NT2/D1 (cell line): Measurements from ENCODE around the gene HTR3B.
"Not testable (repeated sequence)": the region's sequence is repeated elsewhere in the genome, so short reads cannot be mapped to it uniquely, and the experiment has no call there.

Experiments
- DNase-seq: peaks from one replicate; pipeline ENCODE4 v3.0.0-alpha.2; 2011; ENCODE audit warnings: low read depth, low spot score
- H3K27me3 ChIP-seq: 2 replicates; pipeline ENCODE4 v1.6.0; 2011; ENCODE audit warnings: mild to moderate bottlenecking; ENCODE audit not compliant: insufficient read length, insufficient read depth
- H3K36me3 ChIP-seq: 2 replicates; pipeline ENCODE4 v1.6.1; 2011; ENCODE audit warnings: mild to moderate bottlenecking, low read length, mixed read lengths; ENCODE audit not compliant: insufficient read depth, insufficient read length
- H3K4me1 ChIP-seq: 2 replicates; pipeline ENCODE4 v1.5.1; 2011; ENCODE audit not compliant: insufficient read depth, insufficient read length
- H3K4me3 ChIP-seq: 2 replicates; pipeline ENCODE4 v1.5.1; 2011; ENCODE audit warnings: low read depth; ENCODE audit not compliant: insufficient read length
- H3K9ac ChIP-seq: 2 replicates; pipeline ENCODE4 v1.6.0; 2011; ENCODE audit warnings: low read depth; ENCODE audit not compliant: insufficient read length
- H3K9me3 ChIP-seq: 2 replicates; pipeline ENCODE4 v1.5.1; 2011; ENCODE audit warnings: mild to moderate bottlenecking, low read length; ENCODE audit not compliant: insufficient read depth
- SUZ12 ChIP-seq: IDR thresholded peaks from 2 replicates; pipeline ENCODE4 v1.6.1; 2011; ENCODE audit not compliant: insufficient read length, insufficient read depth; ENCODE audit errors: extremely low read depth
- YY1 ChIP-seq: IDR thresholded peaks from 2 replicates; pipeline ENCODE4 v1.6.1; 2011; ENCODE audit not compliant: insufficient read length, insufficient read depth
- ZNF274 ChIP-seq: IDR thresholded peaks from 2 replicates; pipeline ENCODE4 v1.6.1; 2011; ENCODE audit warnings: mild to moderate bottlenecking, low read depth, low read length

HTR3B gene

GRCh38 chr11:113934761-113935160 is 30.2 kb downstream of the HTR3B start:
- TF ChIP-seq SUZ12 = no peak
- no peak for TF ChIP-seq ZNF274
- no peak for TF ChIP-seq YY1
- Histone ChIP-seq H3K4me3 (no peak overlapping the region), H3K9ac (no peak overlapping the region)

GRCh38 chr11:113935858-113936257 is 31.3 kb downstream of the HTR3B start:
- no peaks in the 10 kb centered on the region for H3K36me3 ChIP-seq
- H3K9me3 ChIP-seq = no peaks in the 10 kb centered on the region
- no peak for DNase-seq
- no peaks in the 10 kb centered on the region for H3K27me3 ChIP-seq
- no peak overlapping the region for H3K4me3 ChIP-seq
- TF ChIP-seq SUZ12 = no peak
- no peak for TF ChIP-seq ZNF274
- no peak for TF ChIP-seq YY1
- no peaks in the 10 kb centered on the region for H3K4me1 ChIP-seq
- no peak overlapping the region for H3K9ac ChIP-seq

More at GRCh38 chr11:113934761-113935160, 30.2 kb downstream of the HTR3B start:
- DNase-seq = no peak
- Histone ChIP-seq H3K9me3 (no peaks in the 10 kb centered on the region), H3K36me3 (no peaks in the 10 kb centered on the region), H3K27me3 (no peaks in the 10 kb centered on the region), H3K4me1 (no peaks in the 10 kb centered on the region)

GRCh38 chr11:113937918-113938317 is 33.3 kb downstream of the HTR3B start:
- Histone ChIP-seq H3K27me3 (no peaks in the 10 kb centered on the region), H3K36me3 (no peaks in the 10 kb centered on the region), H3K4me3 (no peak overlapping the region), H3K9ac (no peak overlapping the region), H3K4me1 (no peaks in the 10 kb centered on the region), H3K9me3 (no peaks in the 10 kb centered on the region)
- DNase-seq = no peak
- TF ChIP-seq SUZ12 = no peak
- TF ChIP-seq YY1 = no peak
- no peak for TF ChIP-seq ZNF274

- Histone ChIP-seq H3K27me3 (no peaks in the 10 kb centered on the region), H3K36me3 (no peaks in the 10 kb centered on the region), H3K9me3 (no peaks in the 10 kb centered on the region), H3K4me1 (no peaks in the 10 kb centered on the region), H3K9ac (no peak overlapping the region), H3K4me3 (no peak overlapping the region)
- DNase-seq = no peak
- TF ChIP-seq ZNF274 = no peak
- TF ChIP-seq YY1 = no peak
- TF ChIP-seq SUZ12 = no peak
These were observed 37.7 kb downstream of the HTR3B start for GRCh38 chr11:113942256-113942655.

- not testable (repeated sequence) for H3K4me1 ChIP-seq, H3K9me3 ChIP-seq, H3K27me3 ChIP-seq, DNase-seq, H3K36me3 ChIP-seq, H3K4me3 ChIP-seq, H3K9ac ChIP-seq
These were observed 41.6 kb downstream of the HTR3B start for GRCh38 chr11:113946162-113946561.

GRCh38 chr11:113947994-113948393 is 43.4 kb downstream of the HTR3B start:
- Histone ChIP-seq H3K27me3 (no peaks in the 10 kb centered on the region), H3K4me1 (peaks cover 11% of the 10 kb centered on the region), H3K36me3 (no peaks in the 10 kb centered on the region), H3K9me3 (no peaks in the 10 kb centered on the region), H3K9ac (no peak overlapping the region), H3K4me3 (no peak overlapping the region)
- DNase-seq = no peak
- no peak for TF ChIP-seq YY1
- no peak for TF ChIP-seq SUZ12
- TF ChIP-seq ZNF274 = no peak

GRCh38 chr11:113949891-113950290 is 45.3 kb downstream of the HTR3B start:
- Histone ChIP-seq H3K36me3 (no peaks in the 10 kb centered on the region), H3K9me3 (no peaks in the 10 kb centered on the region), H3K9ac (no peak overlapping the region), H3K27me3 (no peaks in the 10 kb centered on the region), H3K4me1 (peaks cover 11% of the 10 kb centered on the region), H3K4me3 (no peak overlapping the region)
- no peak for TF ChIP-seq SUZ12
- TF ChIP-seq YY1 = no peak
- TF ChIP-seq ZNF274 = no peak
- no peak for DNase-seq

GRCh38 chr11:113951537-113951936 is 46.9 kb downstream of the HTR3B start:
- Histone ChIP-seq H3K27me3 (no peaks in the 10 kb centered on the region), H3K36me3 (no peaks in the 10 kb centered on the region), H3K4me3 (no peak overlapping the region), H3K9me3 (no peaks in the 10 kb centered on the region), H3K4me1 (peaks cover 11% of the 10 kb centered on the region), H3K9ac (no peak overlapping the region)
- no peak for DNase-seq
- TF ChIP-seq ZNF274 (no peak), SUZ12 (no peak), YY1 (no peak)
